Measurements from ENCODE around the gene SETBP1.

SETBP1 gene

GRCh38 chr18:44924785-44925499 is 244.3 kb downstream of the SETBP1 start:
- DNase-seq (ENCODE audit: low read depth in 4 of 4, low spot score in 1 of 4) = no peak

- no peak for DNase-seq (ENCODE audit: low read depth in 4 of 4, low spot score in 1 of 4)
Observed at GRCh38 chr18:44927127-44927849, 246.6 kb downstream of the SETBP1 start.

GRCh38 chr18:44934901-44935300 is 254.2 kb downstream of the SETBP1 start:
- DNase-seq (ENCODE audit: low read depth in 4 of 4, low spot score in 1 of 4) = no peak

- DNase-seq (ENCODE audit: low read depth in 4 of 4, low spot score in 1 of 4) = no peak
Observed at GRCh38 chr18:44935455-44935854, 254.8 kb downstream of the SETBP1 start.

- no peak for DNase-seq (ENCODE audit: low read depth in 4 of 4, low spot score in 1 of 4)
Observed at GRCh38 chr18:44936485-44936884, 255.8 kb downstream of the SETBP1 start.

- no peak for DNase-seq (ENCODE audit: low read depth in 4 of 4, low spot score in 1 of 4)
Observed at GRCh38 chr18:44937960-44938719, 257.5 kb downstream of the SETBP1 start.

- no peak for DNase-seq (ENCODE audit: low read depth in 4 of 4, low spot score in 1 of 4)
Observed at GRCh38 chr18:44938720-44939665, 258.3 kb downstream of the SETBP1 start.

GRCh38 chr18:44941516-44941915 is 260.8 kb downstream of the SETBP1 start:
- DNase-seq (ENCODE audit: low read depth in 4 of 4, low spot score in 1 of 4) = no peak

- no peak for DNase-seq (ENCODE audit: low read depth in 4 of 4, low spot score in 1 of 4)
Observed at GRCh38 chr18:44942073-44942472, 261.4 kb downstream of the SETBP1 start.

GRCh38 chr18:44943311-44943881 is 262.7 kb downstream of the SETBP1 start:
- DNase-seq (ENCODE audit: low read depth in 4 of 4, low spot score in 1 of 4) = no peak

- no peak for DNase-seq (ENCODE audit: low read depth in 4 of 4, low spot score in 1 of 4)
Observed at GRCh38 chr18:44944461-44944860, 263.8 kb downstream of the SETBP1 start.

GRCh38 chr18:44945888-44946401 is 265.3 kb downstream of the SETBP1 start:
- DNase-seq (ENCODE audit: low read depth in 4 of 4, low spot score in 1 of 4) = no peak

- no peak for DNase-seq (ENCODE audit: low read depth in 4 of 4, low spot score in 1 of 4)
Observed at GRCh38 chr18:44946529-44947113, 265.9 kb downstream of the SETBP1 start.

- no peak for DNase-seq (ENCODE audit: low read depth in 4 of 4, low spot score in 1 of 4)
Observed at GRCh38 chr18:44949967-44950366, 269.3 kb downstream of the SETBP1 start.

- no peak for DNase-seq (ENCODE audit: low read depth in 4 of 4, low spot score in 1 of 4)
Observed at GRCh38 chr18:44950685-44951195, 270.1 kb downstream of the SETBP1 start.

- DNase-seq (ENCODE audit: low read depth in 4 of 4, low spot score in 1 of 4) = no peak
Observed at GRCh38 chr18:44951748-44952147, 271.1 kb downstream of the SETBP1 start.

- DNase-seq (ENCODE audit: low read depth in 4 of 4, low spot score in 1 of 4) = no peak
Observed at GRCh38 chr18:44954257-44954656, 273.6 kb downstream of the SETBP1 start.

- DNase-seq (ENCODE audit: low read depth in 4 of 4, low spot score in 1 of 4) = no peak
Observed at GRCh38 chr18:44955825-44956224, 275.1 kb downstream of the SETBP1 start.

GRCh38 chr18:44957025-44957424 is 276.3 kb downstream of the SETBP1 start:
- no peak for DNase-seq (ENCODE audit: low read depth in 4 of 4, low spot score in 1 of 4)

GRCh38 chr18:44957461-44957860 is 276.8 kb downstream of the SETBP1 start:
- no peak for DNase-seq (ENCODE audit: low read depth in 4 of 4, low spot score in 1 of 4)
